OCI-LY3 (cell line): ENCODE results near the gene TRMU.

Source experiments
- EZH2phosphoT487 ChIP-seq: fragments of 200-600 bp; shearing (Covaris generic); IDR thresholded peaks from 2 replicates; pipeline ENCODE4 v1.6.1; 2018; ENCODE audit warnings: antibody characterized with exemption, mixed run types, low read depth
- TF ChIP-seq, protein P1 (sequence below): fragments of 200-600, 300-600 bp; sonication (generic); IDR thresholded peaks from 2 replicates; pipeline ENCODE4 v1.5.1; 2014; ENCODE audit warnings: antibody characterized with exemption, low read length, low read depth

DNA sequence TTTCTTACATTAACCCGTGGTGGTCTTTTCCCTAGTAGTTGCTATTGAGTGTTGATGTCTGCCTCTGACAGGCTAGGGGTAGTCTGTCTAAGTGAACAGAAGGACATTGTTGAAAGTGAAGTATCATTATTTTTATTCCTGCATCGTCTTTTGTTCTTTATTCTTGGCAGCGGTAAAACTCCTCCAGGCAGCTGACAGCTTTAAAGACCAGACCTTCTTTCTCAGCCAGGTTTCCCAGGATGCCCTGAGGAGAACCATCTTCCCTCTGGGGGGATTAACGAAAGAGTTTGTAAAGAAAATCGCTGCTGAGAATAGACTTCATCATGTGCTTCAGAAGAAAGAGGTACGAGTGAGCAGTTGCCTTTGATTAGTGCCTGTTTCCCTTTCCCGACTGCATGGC lies 14.6 kb downstream of the TRMU start:
- TF ChIP-seq, protein P1, sequence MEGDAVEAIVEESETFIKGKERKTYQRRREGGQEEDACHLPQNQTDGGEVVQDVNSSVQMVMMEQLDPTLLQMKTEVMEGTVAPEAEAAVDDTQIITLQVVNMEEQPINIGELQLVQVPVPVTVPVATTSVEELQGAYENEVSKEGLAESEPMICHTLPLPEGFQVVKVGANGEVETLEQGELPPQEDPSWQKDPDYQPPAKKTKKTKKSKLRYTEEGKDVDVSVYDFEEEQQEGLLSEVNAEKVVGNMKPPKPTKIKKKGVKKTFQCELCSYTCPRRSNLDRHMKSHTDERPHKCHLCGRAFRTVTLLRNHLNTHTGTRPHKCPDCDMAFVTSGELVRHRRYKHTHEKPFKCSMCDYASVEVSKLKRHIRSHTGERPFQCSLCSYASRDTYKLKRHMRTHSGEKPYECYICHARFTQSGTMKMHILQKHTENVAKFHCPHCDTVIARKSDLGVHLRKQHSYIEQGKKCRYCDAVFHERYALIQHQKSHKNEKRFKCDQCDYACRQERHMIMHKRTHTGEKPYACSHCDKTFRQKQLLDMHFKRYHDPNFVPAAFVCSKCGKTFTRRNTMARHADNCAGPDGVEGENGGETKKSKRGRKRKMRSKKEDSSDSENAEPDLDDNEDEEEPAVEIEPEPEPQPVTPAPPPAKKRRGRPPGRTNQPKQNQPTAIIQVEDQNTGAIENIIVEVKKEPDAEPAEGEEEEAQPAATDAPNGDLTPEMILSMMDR, result no peak
- no peak for TF ChIP-seq EZH2phosphoT487
